Putamen (tissue), 1 donor: ENCODE results near the gene UNK.
"Not testable (repeated sequence)": the region's sequence is repeated elsewhere in the genome, so short reads cannot be mapped to it uniquely, and the experiment has no call there.

Experiments used
- DNase-seq: peaks from one replicate; pipeline ENCODE4 v3.0.0-alpha.2; 2016; ENCODE audit warnings: low spot score

Gene UNK

DNA sequence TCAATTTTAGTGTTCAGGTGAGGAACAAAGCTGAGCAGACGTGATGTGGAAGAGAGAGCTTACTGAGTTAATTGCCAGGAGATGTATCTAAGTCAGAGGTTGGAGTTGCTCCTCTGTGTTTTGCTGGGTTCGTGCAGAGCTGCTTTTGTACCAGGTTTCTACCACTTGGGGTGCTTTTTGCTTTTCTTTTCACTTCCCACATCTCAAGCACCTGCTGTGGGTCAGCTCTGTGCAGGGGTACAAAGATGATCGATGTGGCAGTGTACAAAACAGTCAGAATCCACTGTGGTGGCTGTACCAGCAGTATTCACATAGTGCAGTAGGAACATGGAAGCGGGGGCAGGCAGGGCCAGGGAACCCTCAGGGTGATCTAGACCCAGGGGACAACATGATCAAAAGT, 14.8 kb downstream of the UNK start:
- DNase-seq: no peak

DNA sequence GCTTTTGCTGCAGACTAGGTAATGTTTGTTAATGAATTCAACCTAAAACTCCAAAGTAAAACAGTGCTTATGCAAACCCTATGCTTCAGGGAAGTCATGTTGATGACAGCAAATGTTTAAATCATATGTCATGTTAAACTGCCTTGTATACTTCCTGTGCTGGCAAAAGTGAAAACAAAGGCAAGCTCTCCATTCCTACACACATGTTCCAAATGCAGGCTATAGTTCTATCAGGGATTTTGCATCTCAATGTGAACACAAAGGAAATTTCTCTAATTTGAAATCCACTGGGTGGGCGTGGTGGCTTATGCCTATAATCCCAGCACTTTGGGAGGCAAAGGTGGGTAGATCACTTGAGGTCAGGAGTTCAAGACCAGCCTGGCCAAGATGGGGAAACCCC, 19.3 kb downstream of the UNK start:
- DNase-seq: no peak

DNA sequence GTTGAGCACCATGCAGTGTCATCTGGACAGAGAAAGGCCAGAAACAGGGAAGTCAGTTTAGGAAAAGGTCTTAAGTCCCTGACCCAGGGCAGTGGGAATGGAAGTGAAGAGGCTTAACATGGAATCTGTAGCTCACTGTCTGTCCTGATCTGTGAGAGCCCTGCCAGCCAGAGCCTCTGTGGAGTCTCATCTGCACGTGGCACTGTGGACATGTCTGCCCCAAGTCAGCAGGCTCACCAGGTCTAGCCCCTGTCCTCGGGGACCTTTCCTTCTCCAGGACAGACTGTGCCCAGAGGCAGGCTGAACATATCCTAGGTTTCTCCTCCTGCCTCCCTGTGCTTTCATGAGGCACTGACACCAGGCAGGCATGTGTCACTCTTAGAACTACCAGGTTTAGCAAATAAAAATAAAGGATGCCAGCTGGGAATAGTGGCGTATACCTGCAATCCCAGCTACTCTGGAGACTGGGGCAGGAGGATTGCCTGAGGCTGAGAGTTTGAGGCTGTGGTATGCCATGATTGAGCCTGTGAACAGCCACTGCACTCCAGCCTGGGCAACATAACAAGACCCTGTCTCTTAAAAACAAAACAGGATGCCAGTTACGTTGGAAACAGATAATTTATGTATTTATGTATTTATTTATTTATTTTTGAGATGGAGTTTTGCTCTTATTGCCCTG, 22.4 kb downstream of the UNK start:
- DNase-seq: no peak

DNA sequence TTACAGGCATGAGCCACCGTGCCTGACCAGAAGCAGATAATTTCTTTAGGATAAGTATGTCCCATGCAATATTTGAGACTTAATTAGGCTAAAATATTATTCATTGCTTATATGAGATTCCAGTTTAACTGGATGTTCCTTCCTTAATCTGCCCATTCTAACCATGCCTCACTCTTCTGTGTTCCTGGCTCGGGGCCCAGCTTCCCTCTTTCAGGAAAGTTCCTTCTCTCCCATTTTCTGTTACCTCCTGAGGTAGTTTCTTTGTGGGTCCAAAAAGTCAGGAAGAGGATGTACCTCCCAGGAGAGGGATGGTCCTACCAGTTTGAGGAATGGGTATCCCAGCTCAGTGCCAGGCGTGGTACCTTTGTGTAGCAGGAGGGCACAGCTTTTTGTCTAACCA, 23.3 kb downstream of the UNK start:
- DNase-seq: no peak

GRCh38 chr17:75808549-75808904, 23.9 kb downstream of the UNK start:
- DNase-seq: no peak

GRCh38 chr17:75808905-75809621, 24.5 kb downstream of the UNK start:
- no peak for DNase-seq

GRCh38 chr17:75809631-75810111, 25.1 kb downstream of the UNK start:
- DNase-seq: no peak

- no peak for DNase-seq
These were observed 25.6 kb downstream of the UNK start for GRCh38 chr17:75810216-75810615.

DNA sequence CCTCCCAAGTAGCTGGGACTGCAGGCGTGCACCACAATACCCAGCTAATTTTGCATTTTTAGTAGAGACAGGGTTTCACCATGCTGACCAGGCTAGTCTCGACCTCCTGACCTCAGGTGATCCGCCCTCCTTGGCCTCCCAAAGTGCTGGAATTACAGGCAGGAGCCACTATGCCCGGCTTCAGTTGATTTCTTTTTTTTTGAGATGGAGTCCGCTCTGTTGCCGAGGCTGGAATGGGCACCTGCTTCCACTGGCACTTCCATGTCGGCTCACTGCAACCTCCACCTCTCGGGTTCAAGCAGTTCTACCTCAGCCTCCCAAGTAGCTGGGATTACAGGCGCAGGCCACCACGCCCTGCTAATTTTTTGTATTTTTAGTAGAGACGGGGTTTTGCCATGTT, 26.1 kb downstream of the UNK start:
- not testable (repeated sequence) for DNase-seq

- no peak for DNase-seq
These were observed 26.6 kb downstream of the UNK start for GRCh38 chr17:75811174-75811573.

DNA sequence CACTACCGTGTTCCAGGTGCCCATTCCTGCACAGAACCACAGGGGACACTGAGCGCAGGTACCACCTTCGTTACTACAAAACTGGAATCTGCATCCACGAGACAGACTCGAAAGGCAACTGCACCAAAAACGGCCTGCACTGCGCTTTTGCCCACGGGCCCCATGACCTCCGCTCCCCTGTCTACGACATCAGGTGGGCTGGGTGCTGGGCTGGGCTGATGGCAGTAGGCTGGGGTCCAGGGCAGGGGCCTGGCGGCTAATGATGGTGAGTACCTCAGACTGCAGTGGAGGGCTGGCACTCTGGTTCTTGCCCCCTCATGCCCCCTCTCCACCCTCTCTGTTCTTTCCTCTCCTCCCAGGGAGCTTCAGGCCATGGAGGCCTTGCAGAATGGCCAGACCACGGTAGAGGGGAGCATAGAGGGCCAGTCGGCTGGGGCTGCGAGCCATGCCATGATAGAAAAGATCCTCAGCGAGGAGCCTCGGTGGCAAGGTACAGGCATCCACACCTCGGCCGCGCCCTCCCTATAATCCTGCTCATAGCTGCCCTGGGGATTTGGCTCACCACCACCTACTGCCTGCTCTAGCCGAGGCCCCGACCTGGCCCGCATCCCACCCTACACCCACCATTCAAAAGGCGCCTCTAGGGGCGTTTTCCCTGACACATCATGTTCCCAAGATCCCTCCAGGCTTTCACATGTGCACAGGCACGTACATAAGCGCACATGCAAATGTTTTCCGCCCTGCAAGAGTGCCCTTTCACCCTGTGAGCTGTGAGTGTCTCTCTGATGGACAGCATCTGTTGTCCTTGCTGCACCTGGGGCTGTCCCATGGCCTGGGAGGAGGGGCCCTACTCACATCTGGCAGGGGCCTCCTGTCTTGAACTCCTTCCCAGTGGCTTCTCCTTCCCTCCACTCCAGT, 27.7 kb downstream of the UNK start:
- DNase-seq: no peak

DNA sequence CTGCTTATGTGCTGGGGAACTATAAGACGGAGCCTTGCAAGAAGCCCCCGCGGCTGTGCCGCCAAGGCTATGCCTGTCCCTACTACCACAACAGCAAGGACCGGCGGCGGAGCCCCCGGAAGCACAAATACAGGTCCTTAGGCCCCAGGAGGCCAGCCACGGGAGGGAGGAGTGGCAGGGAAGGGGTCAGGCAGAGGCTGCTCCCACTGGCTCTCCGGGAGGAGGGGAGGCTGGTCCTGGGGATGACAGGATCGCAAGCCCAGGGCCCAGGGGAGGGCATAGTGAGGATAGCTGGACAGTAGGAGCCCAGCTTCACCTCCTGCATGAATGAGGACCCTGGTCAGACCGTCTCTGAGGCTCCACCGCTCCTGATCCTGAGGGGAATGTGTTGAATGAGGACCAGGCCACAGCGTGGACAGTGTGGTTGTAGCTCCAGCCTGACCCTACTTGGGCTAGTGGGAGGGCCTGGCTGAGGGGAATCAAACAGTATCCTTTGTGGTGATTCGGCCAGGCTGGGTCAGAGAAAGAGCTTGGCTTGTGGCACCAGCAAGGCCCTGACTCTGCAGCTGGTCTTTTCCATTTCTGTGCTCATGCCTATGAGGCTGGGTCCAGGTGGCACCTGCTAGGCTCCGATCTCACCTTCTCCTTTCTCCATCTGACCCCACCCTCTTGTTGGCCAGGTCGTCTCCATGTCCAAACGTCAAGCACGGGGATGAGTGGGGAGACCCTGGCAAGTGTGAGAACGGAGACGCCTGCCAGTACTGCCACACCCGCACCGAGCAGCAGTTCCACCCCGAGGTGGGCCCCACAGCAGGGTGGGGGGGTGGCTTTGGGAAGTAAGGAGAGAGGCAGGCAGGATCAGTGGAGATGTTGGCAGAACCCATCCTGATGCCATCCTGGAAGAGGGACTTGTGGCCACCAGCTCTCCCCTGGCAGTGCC, 28.7 kb downstream of the UNK start:
- no peak for DNase-seq

DNA sequence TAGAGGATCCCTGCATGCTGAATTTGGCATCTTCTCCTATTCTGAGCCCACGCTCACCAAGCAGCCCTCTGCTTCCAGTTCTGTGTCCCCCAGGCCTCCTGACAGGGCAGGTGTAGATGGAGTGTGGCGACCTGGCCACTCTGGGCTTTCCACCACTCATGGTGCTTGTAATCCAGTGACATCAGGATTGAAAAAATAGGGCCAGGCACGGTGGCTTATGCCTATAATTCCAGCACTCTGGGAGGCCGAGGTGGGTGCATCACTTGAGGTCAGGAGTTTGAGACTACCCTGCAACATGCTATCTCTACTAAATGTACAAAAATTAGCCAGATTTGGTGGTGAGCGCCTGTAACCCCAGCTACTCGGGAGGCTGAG, 29.4 kb downstream of the UNK start:
- no peak for DNase-seq

DNA sequence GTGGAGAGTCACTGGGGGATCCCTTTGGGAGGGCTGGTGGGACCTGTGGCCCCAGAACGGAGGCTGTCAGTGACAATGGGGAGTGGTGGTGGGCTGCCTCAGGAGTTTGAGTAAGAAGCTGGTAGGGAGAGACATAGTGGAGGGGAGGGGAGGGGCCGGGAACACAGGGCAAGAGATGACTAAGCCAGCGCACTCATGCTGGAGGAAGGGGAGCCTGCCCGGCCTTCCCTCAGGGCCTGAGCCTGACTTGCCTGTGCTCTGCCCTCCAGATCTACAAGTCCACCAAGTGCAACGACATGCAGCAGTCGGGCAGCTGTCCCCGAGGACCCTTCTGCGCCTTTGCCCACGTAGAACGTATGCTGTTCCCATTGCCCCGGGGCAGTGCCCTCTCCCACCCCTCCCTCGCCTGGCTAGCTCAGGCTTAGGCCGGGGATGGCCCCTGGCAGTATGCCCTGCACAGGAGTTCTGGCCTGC, 30.3 kb downstream of the UNK start:
- DNase-seq: no peak

DNA sequence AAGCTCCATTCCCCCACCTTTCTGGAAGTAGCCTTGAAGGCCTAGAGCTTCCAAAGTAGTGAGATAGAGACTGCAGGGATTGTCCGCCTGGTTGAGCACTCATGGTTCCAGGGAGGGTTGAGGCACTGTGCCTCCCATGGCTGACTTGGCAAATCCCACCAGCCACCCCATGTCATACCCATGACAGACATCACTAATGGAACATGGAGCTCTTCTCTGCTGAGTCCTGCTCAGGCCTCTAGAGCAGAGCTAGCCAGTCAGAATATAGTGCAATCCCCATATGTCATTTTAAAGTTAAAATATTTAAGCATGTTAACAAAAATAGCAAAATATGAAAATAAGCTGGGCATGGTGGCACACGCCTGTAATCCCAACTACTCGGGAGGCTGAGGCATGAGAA, 30.8 kb downstream of the UNK start:
- DNase-seq: no peak

DNA sequence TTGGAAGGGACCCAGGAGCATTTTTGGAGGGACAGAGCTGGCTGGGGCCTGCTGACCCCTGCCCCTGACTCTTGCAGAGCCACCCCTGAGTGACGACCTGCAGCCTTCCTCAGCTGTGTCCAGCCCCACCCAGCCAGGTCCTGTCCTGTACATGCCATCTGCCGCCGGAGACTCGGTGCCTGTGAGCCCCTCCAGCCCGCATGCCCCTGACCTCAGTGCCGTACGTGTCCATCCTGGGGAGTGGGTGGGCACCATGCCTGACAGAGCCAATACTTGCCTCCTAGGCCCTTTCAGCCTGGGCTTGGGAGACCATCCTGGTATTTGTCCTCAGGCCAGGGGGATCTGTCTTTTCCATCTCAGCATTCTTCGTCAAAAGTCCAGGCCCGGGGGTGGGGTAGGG, 32.1 kb downstream of the UNK start:
- DNase-seq: no peak

GRCh38 chr17:75817571-75817970, 33.0 kb downstream of the UNK start:
- no peak for DNase-seq

DNA sequence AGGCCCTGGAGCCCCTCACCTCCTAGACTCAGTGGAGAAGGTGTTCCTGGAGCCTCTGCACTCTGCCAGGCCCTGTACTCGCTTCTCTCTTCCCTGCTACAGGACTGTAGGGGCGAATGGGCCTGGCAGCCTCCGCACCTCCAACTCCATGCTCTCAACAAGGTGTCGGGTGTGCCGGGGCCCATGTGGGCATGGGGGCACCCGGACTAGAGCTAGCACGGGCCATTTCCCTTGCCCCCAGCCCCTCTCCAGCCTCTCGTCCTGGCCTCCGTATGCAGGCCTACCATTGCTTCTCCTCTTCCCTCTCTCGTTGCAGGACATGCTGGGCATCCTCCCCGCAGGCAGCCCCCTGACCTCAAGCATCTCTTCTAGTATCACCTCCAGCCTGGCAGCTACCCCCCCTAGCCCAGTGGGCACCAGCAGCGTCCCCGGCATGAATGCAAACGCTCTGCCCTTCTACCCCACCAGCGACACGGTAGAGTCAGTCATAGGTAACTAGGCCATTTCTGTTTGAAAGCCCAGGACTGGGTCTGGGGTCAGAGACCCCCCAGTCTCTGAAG, 33.8 kb downstream of the UNK start:
- no peak for DNase-seq

- DNase-seq: no peak
These were observed 34.5 kb downstream of the UNK start for GRCh38 chr17:75819116-75819515.

- DNase-seq: no peak
These were observed 35.1 kb downstream of the UNK start for GRCh38 chr17:75819678-75820077.
